Omental fat pad (tissue), 4 donors: Measurements from ENCODE around the gene STK11IP. TPM values are rescaled to one million over a fixed set of nuclear protein-coding genes. Genes with fewer than 3 reads are reported as not detected.

Experiments
- ATAC-seq: fragments of 150-250 bp; one replicate; pipeline ENCODE4 v1.9.1; 2016; ENCODE audit warnings: mild to moderate bottlenecking, moderate library complexity; ENCODE audit not compliant: low FRiP score
- DNase-seq: peaks from one replicate; pipeline ENCODE4 v3.0.0-alpha.2; 2019; ENCODE audit warnings: low spot score
- CTCF ChIP-seq, 3 donors: fragments of 450-650 bp; IDR thresholded peaks; one replicate each; pipeline ENCODE4 v1.5.1; 2016 to 2017; ENCODE audit warnings: antibody characterized with exemption in 3 of 3, mild to moderate bottlenecking in 3 of 3, moderate library complexity in 2 of 3
- total RNA-seq, 4 donors: library from RNA; depleted of rRNA; stranded (reverse); fragments of >200 nt; gene quantifications; one replicate each; pipeline ENCODE4 v1.1.0, GENCODE V29; 2016

The STK11IP gene
- total RNA-seq, 4 donors from 2014 or later: 9.1 to 22.4 (median 13.0) TPM

- TF ChIP-seq CTCF (IDR thresholded peaks at IDR 0.05): no peak
- no peak for ATAC-seq
- no peak for DNase-seq
These were observed 21.1 kb downstream of the STK11IP start for GRCh38 chr2:219618733-219619122.

GRCh38 chr2:219619235-219619634 is 21.6 kb downstream of the STK11IP start:
- no peak for ATAC-seq
- TF ChIP-seq CTCF (IDR thresholded peaks at IDR 0.05): no peak
- no peak for DNase-seq

GRCh38 chr2:219620546-219620945 is 22.9 kb downstream of the STK11IP start:
- DNase-seq (no peak), ATAC-seq (no peak)
- TF ChIP-seq CTCF (IDR thresholded peaks at IDR 0.05): no peak

DNA sequence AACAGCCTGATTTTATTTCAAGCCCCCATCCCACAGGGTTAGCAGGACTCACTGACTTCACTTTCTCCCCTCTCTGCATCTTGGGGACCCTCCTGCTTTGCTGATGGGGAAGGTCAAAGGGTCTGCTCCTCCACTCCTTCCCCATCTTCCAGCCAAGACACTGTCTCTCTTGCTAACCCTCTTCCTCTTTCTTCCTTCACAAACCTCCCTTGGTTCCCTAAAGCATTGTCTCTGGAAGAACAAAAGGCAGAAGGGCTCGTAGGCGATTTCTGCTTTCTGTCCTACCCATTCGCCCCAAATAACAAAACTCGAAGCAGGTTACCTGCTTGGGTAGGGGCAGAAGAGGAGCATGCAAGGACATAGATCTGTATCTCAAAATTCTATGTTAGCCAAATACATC is 24.3 kb downstream of the STK11IP start:
- ATAC-seq: no peak
- no peak for DNase-seq
- TF ChIP-seq CTCF (IDR thresholded peaks at IDR 0.05): no peak

GRCh38 chr2:219622472-219622871 is 24.8 kb downstream of the STK11IP start:
- ATAC-seq (no peak), DNase-seq (no peak)
- TF ChIP-seq CTCF (IDR thresholded peaks at IDR 0.05): no peak

- ATAC-seq (no peak), DNase-seq (no peak)
- TF ChIP-seq CTCF (IDR thresholded peaks at IDR 0.05): no peak
These were observed 26.9 kb downstream of the STK11IP start for GRCh38 chr2:219624565-219624964.

DNA sequence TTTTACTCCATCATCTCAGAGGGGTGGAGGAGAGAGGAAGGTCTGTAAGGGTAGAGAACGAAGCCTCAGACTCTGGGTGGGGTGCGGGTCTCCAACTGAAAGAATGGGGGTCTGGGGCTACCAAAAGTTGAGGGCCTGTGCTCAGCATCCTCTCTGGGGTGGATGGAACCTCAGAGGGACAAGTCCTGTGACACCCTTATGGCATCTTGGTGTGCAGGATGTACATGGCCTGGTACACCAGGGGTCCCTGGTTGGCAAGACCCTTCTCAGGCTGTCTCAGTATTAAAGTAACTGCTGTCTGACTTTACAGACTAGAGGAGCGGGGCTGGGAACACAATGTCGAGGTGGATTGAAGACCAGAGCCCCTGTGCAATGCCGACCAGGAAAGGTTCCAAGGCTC is 27.5 kb downstream of the STK11IP start:
- ATAC-seq: no peak
- DNase-seq: no peak
- no peak for TF ChIP-seq CTCF (IDR thresholded peaks at IDR 0.05)
